ENCODE data around the gene NTSR1.

NTSR1 gene

GRCh38 chr20:62710221-62710885 lies 1.7 kb downstream of the NTSR1 start:
- no peak for DNase-seq

GRCh38 chr20:62710886-62711702 lies 2.5 kb downstream of the NTSR1 start:
- DNase-seq, result no peak

GRCh38 chr20:62711703-62712101 lies 3.1 kb downstream of the NTSR1 start:
- peak; percentile 19 for DNase-seq

- DNase-seq, result no peak
These were observed 4.0 kb downstream of the NTSR1 start for GRCh38 chr20:62712606-62713005.

- DNase-seq, result no peak
These were observed 5.4 kb downstream of the NTSR1 start for GRCh38 chr20:62714006-62714405.

- no peak for DNase-seq
These were observed 6.2 kb downstream of the NTSR1 start for GRCh38 chr20:62714799-62715198.

GRCh38 chr20:62715201-62715600 lies 6.6 kb downstream of the NTSR1 start:
- no peak for DNase-seq

- no peak for DNase-seq
These were observed 7.7 kb downstream of the NTSR1 start for GRCh38 chr20:62716198-62716940.

GRCh38 chr20:62716941-62717310 lies 8.3 kb downstream of the NTSR1 start:
- DNase-seq, result no peak

- DNase-seq, result no peak
These were observed 9.3 kb downstream of the NTSR1 start for GRCh38 chr20:62717933-62718332.

- no peak for DNase-seq
These were observed 9.9 kb downstream of the NTSR1 start for GRCh38 chr20:62718546-62718945.

- no peak for DNase-seq
These were observed 10.8 kb downstream of the NTSR1 start for GRCh38 chr20:62719250-62719935.

GRCh38 chr20:62721511-62722370 lies 13.1 kb downstream of the NTSR1 start:
- no peak for DNase-seq

GRCh38 chr20:62722627-62723026 lies 14.0 kb downstream of the NTSR1 start:
- DNase-seq, result no peak

GRCh38 chr20:62723351-62723750 lies 14.7 kb downstream of the NTSR1 start:
- peak; percentile 34 for DNase-seq

- DNase-seq, result no peak
These were observed 15.3 kb downstream of the NTSR1 start for GRCh38 chr20:62723768-62724450.

- no peak for DNase-seq
These were observed 16.3 kb downstream of the NTSR1 start for GRCh38 chr20:62724692-62725595.

GRCh38 chr20:62725596-62726268 lies 17.1 kb downstream of the NTSR1 start:
- no peak for DNase-seq

- DNase-seq, result no peak
These were observed 17.6 kb downstream of the NTSR1 start for GRCh38 chr20:62726276-62726675.
